HT-29 (cell line): ENCODE measurements around the gene GRK4. TPM values are rescaled to one million over a fixed set of nuclear protein-coding genes. Genes with fewer than 3 reads are reported as not detected.
"Not testable (repeated sequence)": the region's sequence is repeated elsewhere in the genome, so short reads cannot be mapped to it uniquely, and the experiment has no call there.

Experiments
- DNase-seq: peaks from one replicate; pipeline ENCODE4 v3.0.0-alpha.2; 2015; ENCODE audit warnings: low spot score
- total RNA-seq: library from RNA; depleted of rRNA; stranded (reverse); fragments of >200 nt; shearing (Covaris generic); gene quantifications from 2 replicates; pipeline ENCODE4 v1.2.3, GENCODE V29; 2014; rRNA removed

Gene GRK4
- 2.3 and 3.7 TPM in 2 replicates for total RNA-seq

DNA sequence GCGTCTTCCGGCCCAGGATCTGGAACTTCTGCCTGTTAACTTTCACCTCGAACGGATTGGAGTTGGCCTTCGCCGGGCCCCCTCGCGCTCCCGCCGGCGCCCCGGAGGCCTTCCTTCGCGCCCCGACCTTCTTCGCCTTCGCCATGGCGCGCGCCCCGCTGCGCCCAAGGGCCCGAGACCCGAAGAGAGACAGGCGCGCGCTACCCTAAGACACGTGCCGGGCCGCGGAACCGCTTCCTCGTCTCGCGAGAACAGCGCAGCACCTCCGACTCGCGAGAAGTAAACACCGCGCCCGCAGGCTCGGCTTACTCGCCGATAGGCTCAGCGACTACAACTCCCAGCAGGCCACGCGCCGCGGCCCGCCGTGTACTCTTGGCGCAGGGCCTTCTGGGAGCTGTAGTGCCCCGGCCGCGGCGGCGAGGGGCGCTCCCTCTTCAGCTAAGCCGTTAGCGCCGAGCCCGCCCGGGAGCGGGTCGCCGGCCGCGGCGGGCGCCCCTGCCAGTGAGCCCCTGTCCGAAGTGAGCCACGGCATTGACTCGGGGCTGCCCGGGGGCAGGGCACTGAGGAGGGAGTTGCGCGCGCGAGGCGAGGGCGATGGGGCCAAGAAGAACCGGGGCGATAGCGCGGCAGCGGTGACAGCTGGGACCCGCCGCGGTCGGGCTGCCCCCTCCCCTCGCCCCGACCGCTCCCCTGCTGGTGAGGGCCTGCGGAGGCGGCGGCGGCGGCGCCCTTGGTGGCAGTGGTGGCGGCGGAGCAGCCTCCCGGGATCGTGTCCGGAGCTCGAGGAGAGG is at the start of gene GRK4, which contains the start of gene NOP14:
GRK4 (plus strand) TSS at position 397 of the 791 bp plus-strand sequence. CDS start 500 bp downstream, outside the sequence.
NOP14 (minus strand) TSS at position 232 of the 791 bp plus-strand sequence; CDS start at position 145, 87 bp downstream.
- DNase-seq, result peak; percentile 97

DNA sequence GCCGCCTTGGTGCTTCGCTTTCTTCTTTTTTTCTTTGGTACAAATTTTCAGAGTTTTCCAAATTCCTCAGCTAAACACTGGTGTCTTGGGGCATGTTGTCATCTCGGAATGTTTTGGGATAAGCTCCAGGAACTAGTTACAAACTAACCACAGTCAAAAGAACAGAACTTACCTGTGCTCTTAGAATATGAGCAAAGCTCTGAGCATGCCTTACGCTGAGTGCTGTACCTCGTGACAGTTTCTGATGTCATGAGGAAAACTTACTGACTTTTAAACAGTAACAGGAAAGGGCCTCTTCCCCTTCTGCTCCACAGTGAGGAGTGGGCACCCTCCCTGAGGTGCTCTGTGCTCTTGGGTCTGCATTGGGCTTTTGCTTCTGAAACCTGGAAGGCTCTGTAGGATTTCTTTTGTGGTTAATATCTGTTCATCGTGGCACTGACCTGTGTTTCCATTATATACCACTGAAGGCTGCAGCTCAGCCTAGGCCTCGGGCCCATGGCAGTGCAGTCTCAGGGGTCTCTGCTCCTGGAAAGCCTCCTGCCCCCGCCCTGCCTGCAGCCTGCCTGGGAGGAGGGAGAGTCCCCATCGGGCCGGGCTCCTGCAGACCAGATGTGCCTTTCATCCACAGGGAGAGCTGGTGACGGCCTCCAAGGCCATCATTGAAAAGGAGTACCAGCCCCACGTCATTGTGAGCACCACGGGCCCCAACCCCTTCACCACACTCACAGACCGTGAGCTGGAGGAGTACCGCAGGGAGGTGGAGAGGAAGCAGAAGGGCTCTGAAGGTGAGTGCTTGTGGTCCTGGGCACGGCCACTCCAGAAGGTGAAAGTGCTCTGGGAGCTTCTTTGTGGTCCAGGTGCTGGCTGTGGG is 48.9 kb upstream of the GRK4 start:
- no peak for DNase-seq

DNA sequence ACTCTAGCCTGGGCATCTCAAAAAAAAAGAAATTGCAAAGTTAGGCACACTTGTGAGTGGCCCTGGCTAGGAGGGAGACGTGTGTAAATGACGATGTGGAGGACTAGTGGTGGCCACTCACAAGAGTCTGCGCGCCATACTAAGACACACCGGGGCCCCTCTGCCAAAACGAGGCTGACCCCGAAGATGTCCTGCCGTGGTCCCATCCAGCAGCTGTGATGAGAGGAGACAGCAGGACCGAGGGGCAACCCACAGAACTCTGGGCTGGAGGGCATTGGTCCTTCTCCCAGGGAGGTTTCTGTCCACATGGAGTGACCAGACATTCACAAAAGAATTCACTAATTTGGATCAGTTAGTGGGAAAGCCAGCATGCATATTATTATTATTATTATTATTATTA is 47.6 kb upstream of the GRK4 start:
- DNase-seq, result no peak

DNA sequence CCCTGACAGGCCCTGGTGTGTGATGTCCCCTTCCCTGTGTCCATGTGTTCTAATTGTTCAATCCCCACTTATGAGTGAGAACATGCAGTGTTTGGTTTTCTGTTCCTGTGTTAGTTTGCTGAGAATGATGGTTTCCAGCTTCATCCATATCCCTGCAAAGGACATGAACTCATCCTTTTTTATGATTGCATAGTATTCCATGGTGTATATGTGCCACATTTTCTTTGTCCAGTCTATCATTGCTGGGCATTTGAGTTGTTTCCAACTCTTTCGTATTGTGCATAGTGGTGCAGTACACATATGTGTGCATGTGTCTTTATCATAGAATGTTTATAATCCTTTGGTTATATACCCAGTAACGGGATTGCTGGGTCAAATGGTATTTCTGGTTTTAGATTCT is 46.7 kb upstream of the GRK4 start:
- DNase-seq, result not testable (repeated sequence)

DNA sequence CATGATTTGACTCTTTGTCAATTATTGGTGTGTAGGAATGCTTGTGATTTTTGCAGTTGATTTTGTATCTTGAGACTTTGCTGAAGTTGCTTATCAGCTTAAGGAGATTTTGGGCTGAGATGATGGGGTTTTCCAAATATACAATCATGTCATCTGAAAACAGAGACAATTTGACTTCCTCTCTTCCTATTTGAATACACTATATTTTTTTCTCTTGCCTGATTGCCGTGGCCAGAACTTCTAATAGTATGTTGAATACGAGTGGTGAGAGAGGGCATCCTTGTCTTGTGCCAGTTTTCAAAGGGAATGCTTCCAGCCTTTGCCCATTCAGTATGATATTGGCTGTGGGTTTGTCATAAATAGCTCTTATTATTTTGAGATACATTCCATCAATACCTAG is 45.1 kb upstream of the GRK4 start:
- not testable (repeated sequence) for DNase-seq

DNA sequence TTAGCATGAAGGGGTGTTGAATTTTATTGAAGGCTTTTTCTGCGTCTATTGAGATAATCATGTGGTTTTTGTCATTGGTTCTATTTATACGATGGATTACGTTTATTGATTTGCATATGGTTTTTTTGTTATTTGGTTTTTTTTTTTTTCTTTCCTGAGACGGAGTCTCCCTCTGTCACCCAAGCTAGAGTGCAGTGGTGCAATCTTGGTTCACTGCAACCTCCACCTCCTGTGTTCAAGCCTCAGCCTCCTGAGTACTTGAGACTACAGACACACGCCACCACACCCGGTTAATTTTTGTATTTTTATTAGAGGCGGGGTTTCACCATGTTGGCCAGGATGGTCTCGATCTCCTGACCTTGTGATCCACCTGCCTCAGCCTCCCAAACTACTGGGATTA is 44.7 kb upstream of the GRK4 start:
- not testable (repeated sequence) for DNase-seq

DNA sequence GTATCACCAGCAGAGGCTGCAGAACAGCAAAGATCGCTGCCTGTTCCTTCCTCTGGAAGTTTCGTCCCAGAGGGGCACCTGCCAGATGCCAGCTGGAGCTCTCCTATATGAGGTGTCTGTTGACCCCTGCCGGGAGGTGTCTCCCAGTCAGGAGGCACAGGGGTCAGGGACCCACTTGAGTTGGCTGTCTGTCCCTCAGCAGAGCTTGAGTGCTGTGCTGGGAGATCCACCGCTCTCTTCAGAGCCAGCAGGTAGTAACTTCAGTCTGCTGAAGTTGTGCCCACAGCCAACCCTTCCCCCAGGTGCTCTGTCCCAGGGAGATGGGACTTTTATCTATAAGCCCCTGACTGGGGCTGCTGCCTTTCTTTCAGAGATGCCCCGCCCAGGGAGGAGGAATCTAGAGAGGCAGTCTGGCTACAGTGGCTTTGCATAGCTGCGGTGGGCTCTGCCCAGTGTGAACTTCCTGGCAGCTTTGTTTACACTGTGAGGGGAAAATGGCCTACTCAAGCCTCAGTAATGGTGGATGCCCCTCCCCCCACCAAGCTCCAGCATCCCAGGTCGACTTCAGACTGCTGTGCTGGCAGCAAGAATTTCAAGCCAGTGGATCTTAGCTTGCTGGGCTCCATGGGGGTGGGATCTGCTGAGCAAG is 40.8 kb upstream of the GRK4 start:
- peak; percentile 89 for DNase-seq

DNA sequence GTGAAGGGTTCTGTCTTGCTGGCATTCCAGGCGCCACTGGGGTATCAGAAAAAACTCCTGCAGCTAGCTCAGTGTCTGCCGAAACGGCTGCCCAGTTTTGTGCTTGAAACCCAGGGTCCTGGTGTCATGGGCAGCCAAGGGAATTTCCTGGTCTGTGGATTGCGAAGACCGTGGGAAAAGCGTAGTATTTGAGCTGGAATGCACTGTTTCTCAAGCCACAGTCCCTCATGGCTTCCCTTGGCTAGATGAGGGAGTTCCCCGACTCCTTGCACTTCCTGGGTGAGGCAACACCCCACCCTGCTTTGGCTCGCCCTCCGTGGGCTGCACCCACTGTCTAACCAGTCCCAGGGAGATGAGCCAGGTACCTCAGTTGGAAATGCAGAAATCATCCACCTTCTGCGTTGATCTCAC is 40.2 kb upstream of the GRK4 start:
- peak; percentile 52 for DNase-seq

DNA sequence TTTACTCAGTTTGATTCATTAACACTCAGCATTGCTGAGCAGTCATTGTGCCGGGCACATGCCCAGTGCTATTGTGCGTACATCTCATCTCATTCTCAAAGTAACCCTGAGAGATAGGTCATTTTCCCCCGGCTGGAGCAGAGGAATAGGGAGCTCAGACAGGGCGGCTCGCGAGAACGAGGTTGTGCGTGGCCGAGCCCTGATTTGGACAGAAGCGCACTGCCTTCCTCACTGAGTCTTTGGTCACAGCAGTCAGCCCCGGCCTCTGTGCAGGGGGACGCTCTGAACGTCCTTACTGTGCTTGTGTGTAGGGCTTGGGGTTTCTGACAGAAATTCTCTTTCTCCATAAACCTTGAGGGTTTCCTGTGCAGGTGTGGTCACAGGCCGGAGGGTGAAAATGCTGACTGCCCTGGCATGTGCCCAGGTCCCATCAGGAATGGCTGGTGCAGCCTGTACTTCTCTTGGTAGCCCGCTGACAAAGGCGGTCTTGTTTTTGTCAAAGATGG is 39.6 kb upstream of the GRK4 start:
- no peak for DNase-seq

DNA sequence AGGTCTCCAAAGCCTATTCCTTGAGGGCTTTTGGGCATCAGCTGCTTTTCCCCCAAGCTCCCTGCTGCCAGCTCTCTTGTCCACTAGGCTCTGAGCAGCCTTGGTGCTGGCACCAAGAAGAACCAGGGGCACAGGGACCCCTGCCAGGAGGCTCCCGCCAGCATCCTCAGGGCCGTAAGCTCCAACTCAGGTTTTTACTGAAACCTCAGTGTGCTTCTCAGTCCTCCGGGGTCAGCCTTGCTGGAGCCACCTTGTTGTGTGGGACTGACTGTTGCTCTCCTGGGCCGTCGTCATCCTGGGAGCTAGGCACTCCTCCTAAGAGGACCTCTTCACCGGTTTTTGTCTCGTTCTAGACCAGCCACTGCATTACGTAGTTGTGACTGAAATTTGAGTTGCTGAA is 39.1 kb upstream of the GRK4 start:
- no peak for DNase-seq

DNA sequence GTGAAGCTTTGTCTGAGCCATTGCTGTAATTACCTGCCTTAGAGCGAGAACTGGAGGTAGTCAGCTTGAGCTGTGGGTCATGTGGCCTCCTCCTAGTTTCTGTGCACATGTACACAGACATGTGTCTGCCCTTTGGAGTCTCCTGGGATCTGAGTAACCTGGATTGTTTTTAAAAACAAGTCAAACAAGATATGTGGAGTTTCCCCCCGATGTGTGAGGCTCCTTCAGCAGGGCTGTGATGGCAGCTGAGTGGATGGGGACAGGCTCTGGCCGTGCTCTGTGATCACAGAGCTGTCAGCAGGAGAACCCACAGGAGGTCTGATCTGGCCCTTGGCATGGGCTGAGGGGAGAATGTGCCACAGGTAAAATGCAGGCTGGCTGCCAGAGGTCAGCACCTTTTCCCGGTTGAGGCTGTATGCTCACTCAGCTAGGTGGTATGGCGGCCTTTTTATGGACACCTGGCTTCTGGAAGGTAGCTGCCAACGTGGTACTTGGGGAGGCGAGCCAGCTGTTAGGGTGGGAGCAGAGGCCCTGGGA is 38.5 kb upstream of the GRK4 start:
- DNase-seq, result peak; percentile 42

DNA sequence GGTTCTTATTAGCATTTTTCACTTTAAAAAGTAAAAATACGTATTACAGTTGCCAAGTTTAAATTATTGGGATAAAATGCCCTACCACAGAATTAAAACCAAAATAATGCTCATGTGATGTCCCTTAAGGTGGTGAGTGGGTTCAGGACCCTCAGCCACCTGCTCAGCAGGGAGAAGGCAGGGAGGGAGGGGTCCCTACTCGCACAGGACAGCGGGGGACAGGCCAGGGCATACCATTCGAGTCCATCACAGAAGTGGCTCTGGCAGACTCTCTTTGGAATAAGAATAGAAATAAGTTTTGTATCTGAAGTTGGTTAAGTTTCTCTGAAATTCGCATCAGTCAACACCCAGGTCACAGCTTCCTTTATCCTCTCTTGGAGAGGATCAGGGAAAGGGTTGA is 37.9 kb upstream of the GRK4 start:
- DNase-seq, result no peak

DNA sequence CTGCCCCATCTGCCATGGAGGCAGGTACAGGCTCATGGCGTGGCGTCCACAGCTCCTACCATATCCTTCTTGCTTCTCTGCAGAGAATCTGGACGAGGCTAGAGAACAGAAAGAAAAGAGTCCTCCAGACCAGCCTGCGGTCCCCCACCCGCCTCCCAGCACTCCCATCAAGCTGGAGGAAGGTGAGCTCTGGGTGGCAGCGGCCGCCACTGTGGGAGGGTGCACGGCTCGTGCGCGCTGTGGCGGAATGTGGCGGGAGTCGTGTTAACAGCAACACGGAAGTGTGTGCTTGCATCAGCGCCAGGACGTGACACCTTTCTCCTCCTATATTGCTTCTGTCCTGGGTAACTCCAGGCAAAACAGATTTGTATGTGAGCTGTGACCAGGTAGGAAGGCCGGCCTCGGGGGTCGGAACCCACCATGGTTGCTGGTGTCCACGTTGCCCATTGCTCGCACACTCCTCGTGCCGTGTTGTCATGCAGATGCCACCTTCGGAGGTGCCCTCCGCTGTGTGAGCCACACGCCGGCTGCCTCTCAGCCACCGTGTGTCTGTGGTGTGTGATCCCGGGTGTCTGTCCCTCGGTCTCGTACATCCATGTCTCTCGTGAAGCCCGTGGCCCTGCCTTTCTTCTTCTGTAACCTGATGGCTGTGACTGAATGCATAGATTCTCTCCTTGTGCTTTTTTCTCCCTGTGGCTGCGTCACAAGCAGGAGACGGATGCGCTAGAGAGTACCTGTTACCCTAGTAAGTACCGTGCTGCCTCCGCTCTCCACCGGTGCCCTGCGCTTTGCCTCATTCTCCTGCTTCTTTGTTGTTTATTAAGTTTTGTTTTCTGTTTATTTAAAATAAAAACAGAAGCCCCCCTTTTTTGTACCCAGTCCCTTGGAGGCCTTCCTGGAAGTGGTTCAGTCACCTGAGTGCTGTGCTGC is 37.2 kb upstream of the GRK4 start:
- no peak for DNase-seq

DNA sequence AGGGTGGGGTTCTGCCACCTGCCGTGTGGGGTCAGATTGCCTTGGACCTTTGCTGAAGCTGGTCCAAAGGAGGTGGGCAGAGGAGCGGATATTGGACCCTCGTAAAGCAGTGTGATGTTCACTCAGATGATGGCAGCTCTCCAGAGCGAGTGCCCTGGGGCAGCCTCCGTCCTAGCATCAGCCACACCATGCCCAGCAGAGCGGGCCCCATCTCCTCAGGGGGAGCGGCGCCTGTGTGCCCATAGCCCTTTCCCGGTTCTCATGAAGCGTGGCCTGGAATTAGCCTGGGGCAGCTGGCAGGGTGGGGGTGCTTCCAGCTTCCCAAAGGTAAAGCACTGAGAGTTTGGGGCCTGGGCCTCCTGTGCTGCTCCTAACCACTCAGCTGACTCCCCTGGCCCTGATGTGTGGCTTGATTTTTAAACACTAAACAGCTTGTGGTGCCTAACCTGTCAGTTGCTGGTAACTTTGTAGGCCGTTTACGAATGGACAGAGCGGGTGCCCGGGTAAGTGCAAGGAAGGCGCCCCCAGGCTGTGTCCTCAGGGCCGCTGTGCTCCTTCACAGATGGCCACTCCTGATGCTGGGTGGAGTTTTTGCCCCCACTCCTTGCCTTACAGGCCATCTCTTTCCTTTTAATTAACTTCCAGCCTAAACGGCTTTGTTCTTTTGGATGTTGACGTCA is 36.2 kb upstream of the GRK4 start:
- no peak for DNase-seq

DNA sequence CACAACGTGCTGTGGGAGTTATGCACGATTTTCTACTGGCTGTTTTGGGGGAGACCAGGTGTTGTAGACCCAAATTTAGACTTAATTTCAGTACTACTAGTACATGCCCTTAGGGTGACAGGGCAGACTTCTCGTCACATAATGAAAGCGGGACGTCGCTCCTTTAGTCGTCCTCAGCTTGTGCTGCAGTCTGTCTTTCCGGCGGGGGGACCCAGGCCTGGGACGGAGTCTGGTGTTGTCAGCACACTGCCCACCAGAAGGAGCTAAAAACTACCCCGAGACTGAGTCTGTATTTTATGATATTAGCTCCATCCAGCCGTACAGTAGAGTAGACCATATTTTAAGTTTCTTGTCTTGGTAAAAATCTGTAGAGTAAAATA is 35.7 kb upstream of the GRK4 start:
- DNase-seq, result no peak

DNA sequence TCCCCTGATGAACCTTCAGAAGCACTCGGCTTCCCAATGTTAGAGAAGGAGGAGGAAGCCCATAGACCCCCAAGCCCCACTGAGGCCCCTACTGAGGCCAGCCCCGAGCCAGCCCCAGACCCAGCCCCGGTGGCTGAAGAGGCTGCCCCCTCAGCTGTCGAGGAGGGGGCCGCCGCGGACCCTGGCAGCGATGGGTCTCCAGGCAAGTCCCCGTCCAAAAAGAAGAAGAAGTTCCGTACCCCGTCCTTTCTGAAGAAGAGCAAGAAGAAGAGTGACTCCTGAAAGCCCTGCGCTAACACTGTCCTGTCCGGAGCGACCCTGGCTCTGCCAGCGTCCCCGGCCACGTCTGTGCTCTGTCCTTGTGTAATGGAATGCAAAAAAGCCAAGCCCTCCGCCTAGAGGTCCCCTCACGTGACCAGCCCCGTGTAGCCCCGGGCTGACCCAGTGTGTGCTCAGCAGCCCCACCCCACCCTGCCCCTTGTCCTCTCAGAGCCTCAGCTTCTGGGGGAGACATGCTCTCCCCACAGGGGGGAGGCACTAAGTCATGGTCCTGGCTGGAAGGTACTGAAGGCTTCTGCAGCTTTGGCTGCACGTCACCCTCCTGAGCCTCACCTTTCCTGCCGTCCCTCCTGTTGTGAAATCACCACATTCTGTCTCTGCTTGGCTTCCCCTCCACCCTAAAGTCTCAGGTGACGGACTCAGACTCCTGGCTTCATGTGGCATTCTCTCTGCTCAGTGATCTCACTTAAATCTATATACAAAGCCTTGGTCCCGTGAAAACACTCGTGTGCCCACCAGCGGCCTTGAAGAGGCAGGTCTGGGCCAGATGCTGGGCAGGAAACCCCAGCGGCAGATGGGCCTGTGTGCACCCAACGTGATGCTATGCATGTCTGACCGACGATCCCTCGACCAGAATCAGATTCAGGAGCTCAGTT is 34.9 kb upstream of the GRK4 start:
- no peak for DNase-seq

DNA sequence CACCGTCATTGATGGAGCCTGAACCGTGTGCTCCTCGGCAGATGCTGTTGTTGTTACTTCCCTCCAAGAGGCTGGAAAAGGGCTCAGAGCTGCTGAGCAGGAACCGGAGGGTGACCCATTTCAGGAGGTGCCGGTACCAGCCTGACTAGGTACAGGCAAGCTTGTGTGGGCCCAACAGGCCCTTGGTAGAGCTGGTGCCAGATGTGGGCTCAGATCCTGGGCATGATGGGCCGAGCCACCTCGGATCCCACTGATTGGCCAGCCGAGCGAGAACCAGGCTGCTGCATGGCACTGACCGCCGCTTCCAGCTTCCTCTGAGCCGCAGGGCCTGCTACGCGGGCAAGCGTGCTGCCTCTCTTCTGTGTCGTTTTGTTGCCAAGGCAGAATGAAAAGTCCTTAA is 33.9 kb upstream of the GRK4 start:
- no peak for DNase-seq

DNA sequence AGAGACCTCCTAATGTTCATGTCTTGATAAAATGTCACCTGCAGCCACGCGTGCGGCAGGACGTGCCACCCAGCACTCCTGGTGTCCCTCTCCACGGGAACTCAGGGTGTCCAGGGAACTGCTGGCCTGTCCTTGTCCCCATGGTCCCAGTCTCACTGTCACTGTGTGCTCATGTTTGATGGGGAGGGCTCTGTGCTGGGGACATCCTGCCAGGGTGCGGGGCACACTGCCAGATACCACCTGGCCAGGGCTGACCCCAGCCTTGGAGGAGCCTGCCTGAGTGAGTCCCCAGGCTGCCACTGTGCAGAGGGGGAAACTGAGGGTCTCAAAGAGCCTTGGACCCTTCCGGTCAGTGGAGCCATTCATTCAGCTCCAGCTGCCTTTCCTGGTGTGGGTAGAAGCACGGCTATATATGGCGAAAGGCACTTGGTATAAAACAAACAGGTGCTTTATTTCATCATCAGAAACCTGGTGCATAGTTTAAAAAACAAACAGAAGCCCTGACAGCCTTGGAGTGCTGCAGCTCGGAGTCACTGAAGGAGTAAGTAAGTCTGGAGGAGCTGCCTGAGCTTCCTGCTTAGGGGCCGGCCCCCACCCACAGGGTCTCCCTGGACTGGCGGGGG is 33.1 kb upstream of the GRK4 start:
- DNase-seq, result peak; percentile 18
